Prostate gland (tissue), 2 donors: Measurements from ENCODE around the gene MYO18B.

Source experiments
- CTCF ChIP-seq, 4 experiments: fragments of 200-600 bp in 2 of 4; fragments of 450-650 bp in 2 of 4; sonication (generic) in 2 of 4; IDR thresholded peaks; 1 replicate in 3 of 4; 2 replicates in 1 of 4; pipeline ENCODE4 v1.5.1; 2016 to 2019; ENCODE audit warnings: antibody characterized with exemption in 4 of 4, mild to moderate bottlenecking in 2 of 4, moderate library complexity in 2 of 4
- POLR2A ChIP-seq: fragments of 450-650 bp; IDR thresholded peaks from one replicate; pipeline ENCODE4 v1.6.1; 2016; ENCODE audit warnings: antibody characterized with exemption, mild to moderate bottlenecking

DNA sequence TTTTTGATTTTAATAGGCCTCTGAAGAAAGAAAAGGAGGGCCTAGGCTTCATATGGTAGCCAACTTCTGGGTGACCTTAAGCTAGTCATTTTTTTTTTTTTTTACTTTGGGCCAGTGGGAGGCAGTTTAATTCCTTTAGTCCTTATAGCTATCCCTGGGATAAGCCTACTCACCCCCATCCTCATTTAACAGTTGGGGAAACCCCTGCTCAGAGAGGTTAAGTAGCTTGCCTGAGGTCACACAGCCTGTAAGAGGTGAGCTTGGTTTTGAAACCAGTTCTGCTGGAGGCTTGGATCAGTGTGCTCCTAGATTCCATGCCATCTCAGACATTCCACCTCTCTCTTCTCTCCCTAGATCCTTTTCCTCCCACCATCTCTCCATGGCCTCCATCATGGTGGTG is 86.4 kb downstream of the MYO18B start:
- TF ChIP-seq CTCF (IDR thresholded peaks at IDR 0.05), result no peak
- TF ChIP-seq POLR2A, result no peak
